ENCODE results near the gene SCAPER.

DNA sequence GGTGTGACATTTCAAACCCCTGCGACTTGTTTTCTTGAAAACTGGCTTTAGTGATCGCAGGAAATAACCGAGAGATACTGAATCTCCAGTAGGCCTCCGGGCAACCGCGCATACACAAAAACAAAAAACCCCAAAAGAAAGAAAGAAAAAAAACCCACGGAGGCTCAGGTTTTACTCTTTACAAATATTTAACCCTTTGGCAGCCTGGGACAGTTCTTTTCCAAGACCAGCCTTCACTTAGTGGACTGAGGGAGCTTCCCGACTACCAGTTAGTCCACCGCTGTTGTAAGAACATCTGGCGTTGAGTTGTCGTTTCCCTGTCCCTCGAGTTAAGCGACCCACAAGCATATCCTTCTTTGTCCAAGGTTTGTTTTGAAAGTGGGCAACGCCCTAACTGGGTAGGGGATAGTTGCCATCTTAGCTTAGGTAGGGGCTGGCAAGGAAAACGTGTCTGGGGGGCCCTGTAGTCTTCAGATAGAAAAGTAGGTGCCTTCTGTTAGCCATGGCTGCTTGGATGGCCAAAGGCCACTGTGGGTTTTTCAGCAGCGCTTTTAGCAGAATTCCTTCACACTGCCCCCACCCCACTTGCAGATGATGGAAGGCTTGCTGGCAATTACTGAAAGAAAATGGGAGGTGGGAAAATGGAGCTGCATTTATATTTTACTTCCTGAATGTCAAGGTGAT, 561.7 kb downstream of the SCAPER start:
- TF ChIP-seq POLR2A (IDR thresholded peaks at IDR 0.05; ENCODE audit: low read length) (no peak), GATA1 (IDR thresholded peaks at IDR 0.05; ENCODE audit: low read depth, low read length) (no peak)
